Epidermal melanocyte (primary cell): ENCODE measurements around the gene SLC35E4.
"Not testable (repeated sequence)": the region's sequence is repeated elsewhere in the genome, so short reads cannot be mapped to it uniquely, and the experiment has no call there.

Experiments used
- DNase-seq: peaks from one replicate; pipeline ENCODE4 v3.0.0; 2011; ENCODE audit warnings: low spot score; ENCODE audit not compliant: insufficient read length

Gene SLC35E4

GRCh38 chr22:30635273-30636225, at the start of gene SLC35E4:
Gene SLC35E4 (plus strand): TSS chr22:30635781. CDS start chr22:30636451, 670 bp downstream.
- peak; percentile 96 for DNase-seq

DNA sequence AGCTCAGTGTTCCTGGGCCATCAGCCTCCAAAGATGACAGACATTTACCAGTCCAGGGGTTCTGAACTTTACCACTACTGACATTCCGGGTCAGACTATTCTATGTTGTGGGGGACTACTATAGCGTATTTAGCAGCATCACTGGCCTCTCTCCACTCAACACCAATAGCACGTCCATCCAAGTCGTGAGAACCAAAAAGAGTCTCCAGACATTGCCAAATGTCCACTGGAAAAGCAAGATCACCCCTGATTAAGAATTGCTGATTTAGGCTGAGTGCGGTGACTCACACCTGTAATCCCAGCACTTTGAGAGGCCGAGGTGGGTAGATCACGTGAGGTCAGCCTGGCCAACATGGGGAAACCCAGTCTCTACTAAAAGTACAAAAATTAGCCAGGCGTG, 49.2 kb upstream of the SLC35E4 start:
- no peak for DNase-seq

- no peak for DNase-seq
Measured at GRCh38 chr22:30591191-30591587, 44.4 kb upstream of the SLC35E4 start.

- DNase-seq = peak; percentile 99
Measured at GRCh38 chr22:30591588-30592359, 43.8 kb upstream of the SLC35E4 start, which contains the start of gene PES1. Gene PES1 (minus strand): TSS chr22:30591910. CDS start chr22:30591833, 77 bp downstream.

DNA sequence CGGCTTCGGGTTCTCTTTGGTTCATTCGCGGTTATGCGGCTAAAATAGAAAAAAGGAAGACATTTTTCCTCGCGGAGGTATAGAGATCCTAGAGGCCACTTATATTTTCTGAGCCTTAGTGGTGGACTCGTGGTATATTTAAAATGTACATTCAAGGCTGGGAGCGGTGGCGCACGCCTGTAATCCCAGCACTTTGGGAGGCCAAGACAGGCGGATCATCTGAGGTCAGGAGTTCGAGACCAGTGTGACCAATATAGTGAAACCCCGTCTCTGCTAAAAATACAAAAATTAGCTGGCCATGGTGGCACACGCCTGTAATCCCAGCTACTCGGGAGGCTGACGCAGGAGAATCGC, 43.2 kb upstream of the SLC35E4 start:
- not testable (repeated sequence) for DNase-seq

DNA sequence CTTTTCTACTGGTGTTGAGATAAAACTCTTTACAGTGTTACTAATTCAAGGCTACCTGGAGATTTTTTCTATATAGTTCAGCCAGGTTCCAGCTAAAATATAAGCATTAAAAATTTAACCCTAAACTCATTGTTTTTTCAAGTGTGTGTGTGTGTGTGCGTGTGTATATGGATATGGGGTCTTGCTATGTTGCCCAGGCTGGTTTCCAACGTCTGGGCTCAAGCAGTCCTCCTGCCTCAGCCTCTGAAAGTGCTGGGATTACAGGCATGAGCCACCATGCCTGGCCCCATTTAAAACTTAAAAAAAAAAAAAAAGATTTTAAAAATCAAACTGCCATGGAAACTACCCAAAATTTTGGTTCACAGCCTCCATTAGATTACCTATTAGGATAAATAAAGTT, 39.4 kb upstream of the SLC35E4 start:
- DNase-seq = no peak

GRCh38 chr22:30596886-30597285, 38.7 kb upstream of the SLC35E4 start:
- no peak for DNase-seq

DNA sequence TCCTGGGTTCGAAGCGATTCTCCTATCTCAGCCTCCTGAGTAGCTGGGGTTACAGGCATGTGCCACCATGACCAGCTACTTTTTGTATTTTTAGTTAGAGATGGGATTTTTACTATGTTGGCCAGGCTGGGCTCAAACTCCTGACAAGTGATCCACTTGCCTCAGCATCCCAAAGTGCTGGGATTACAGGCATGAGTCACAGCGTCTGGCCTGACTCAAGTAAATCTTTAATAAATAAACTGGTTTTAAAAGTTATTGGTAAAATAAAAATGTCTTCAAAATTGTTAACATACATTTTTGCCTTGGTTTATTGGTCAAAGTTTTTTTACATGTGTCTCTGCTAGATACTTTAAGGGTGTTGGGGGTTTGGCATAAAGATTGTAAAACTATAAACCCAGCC, 36.6 kb upstream of the SLC35E4 start:
- no peak for DNase-seq

GRCh38 chr22:30600921-30601320, 34.7 kb upstream of the SLC35E4 start:
- no peak for DNase-seq

DNA sequence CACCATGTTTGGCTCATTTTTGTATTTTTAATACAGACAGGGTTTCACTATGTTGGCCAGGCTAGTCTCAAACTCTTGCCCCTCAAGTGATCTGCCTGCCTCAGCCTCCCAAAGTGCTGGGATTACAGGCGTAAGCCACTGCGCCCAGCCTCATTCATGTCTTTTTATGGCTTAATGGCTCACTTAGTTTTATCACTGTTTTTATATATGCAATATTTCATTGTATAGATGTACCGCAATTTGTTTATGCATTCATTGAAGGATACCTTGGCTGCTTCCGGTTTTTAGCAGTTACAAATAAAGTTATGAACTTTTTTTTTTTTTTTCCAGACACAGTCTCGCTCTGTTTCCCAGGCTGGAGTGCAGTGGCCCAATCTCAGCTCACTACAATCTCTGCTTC, 34.1 kb upstream of the SLC35E4 start:
- no peak for DNase-seq

DNA sequence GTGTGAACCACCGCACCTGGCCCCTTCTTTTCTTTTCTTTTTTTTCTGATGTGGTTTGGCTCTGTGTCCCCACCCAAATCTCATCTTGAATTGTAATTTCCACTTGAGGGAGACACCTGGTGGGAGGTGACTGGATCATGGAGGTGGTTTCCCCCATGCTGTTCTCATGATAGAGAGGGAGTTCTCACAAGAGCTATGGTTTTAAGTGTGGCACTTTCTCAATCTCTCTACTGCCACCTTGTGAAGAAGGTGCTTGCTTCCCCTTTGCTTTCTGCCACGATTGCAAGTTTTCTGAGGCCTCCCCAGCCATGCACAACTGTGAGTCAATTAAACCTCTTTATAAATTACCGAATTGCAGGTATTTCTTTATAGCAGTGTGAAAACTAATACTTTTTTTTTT, 33.5 kb upstream of the SLC35E4 start:
- DNase-seq = no peak

- no peak for DNase-seq
Measured at GRCh38 chr22:30603801-30604200, 31.8 kb upstream of the SLC35E4 start.

DNA sequence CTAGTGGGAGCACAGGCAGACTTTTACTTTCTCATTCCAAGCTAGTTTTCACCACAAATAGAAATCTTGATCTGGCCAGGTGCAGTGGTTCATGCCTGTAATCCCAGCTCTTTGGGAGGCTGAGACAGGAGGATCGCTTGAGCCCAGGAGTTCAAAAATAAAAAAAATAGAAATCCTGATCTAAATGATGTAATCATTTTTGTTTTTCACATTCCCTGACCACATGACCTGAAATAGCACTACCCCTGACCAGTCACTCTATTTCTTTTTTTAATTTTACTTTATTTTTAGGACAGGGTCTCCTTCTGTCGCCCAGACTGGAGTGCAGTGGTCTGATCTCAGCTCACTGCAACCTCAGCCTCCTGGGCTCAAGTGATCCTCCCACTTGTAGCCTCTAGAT, 30.9 kb upstream of the SLC35E4 start:
- no peak for DNase-seq

DNA sequence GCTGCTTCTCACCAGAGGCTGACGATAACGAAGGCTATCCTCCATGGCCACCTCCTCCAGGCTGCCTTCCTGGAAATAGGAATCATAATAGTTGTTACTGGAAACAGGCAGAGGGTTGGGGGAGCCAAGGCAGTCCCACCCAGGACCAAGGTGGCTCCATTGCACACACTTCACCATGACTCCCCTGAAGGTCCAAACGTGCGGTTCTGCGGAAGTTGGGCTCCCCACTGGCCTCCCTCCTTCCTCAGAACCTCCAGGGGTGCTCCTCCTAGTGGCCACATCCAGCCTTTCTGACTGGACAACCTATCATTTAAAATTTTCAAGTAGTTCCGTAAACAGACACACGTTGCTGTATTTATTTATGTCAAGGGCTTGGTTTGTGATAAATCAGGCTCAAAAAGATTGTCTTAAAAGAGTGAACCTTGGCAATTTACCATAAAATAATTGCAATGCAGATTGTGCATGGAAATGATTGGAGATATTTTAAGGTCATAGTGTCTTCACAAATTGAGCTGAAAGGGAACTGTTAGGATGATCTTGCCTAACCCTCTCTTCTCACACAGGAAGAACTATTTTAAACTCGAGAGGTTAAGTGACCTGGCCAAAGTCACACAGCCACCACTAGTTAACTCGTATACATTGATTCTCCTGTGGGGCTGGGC, 30.0 kb upstream of the SLC35E4 start:
- DNase-seq = peak; percentile 33

GRCh38 chr22:30606455-30607299, 28.9 kb upstream of the SLC35E4 start, which contains the start of gene TCN2:
Gene TCN2 (plus strand): TSS chr22:30607174. CDS start chr22:30607332, 158 bp downstream.
- DNase-seq = peak; percentile 67

DNA sequence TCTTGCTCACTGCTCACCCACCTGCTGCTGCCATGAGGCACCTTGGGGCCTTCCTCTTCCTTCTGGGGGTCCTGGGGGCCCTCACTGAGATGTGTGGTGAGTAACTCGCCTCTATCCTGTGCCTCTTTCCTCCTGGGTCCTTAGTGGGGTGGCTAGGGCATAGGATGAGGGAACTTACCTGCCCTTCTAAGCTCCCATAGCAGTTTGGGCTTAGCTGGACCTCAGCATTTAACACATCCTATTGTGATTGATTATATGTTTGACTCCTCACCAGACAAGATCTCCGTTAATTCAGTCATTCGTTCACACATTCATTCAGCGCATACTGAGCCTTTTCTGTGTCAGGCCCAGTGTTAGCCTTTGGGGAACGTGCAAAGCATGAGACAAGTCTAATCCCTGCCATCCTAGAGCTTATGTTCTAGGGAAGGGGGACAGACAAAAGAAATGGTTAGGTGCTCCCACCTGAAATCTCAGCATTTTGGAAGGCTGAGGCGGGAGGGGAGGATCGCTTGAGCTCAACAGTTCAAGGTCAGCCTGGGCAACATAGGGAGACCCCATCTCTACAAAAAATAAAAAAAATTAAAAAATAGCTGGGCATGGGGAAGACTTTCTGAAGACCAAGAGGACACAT, 28.2 kb upstream of the SLC35E4 start:
- no peak for DNase-seq

DNA sequence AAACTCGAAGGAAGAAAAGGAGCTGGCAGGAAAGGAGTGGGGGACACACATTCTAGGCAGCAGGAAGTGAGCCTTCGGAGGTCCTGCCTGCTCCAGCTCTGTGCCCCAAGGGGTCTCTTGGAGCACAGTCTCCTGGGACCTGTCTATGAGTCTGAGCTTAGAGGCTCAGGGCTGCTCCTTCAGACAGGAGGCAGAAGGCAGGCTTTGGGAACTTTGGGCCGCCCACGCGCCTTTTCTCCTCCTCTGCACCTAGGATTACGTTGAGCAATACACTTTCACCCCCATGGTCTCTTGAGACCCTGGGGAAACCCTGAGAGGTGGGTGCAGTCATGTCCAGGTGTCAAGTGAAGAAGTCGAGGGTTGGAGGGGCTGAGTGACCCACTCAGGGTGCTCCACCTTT, 27.6 kb upstream of the SLC35E4 start:
- no peak for DNase-seq

- DNase-seq = peak; percentile 75
Measured at GRCh38 chr22:30609260-30610185, 26.1 kb upstream of the SLC35E4 start.

DNA sequence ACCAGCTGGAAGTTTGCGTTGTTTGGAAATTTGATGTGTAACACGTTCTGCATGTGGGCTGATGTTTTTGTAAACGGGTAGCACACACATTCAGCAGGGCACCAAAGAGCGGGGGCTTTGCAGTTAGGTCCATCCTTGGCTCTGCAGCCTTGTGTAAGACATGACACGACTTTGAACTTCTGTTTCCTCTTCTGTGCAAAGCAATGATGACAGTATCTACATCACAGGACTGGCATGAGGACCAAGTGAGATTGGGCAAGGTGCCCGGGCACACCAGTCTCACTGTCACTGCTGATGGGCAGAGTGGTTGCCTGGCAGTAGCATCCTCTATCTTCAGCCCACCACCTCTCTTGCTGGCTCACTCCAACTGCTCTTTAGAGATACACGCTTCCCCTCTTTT, 25.3 kb upstream of the SLC35E4 start:
- no peak for DNase-seq
